ENCODE results near the gene TRDN.

Gene TRDN, protein sequence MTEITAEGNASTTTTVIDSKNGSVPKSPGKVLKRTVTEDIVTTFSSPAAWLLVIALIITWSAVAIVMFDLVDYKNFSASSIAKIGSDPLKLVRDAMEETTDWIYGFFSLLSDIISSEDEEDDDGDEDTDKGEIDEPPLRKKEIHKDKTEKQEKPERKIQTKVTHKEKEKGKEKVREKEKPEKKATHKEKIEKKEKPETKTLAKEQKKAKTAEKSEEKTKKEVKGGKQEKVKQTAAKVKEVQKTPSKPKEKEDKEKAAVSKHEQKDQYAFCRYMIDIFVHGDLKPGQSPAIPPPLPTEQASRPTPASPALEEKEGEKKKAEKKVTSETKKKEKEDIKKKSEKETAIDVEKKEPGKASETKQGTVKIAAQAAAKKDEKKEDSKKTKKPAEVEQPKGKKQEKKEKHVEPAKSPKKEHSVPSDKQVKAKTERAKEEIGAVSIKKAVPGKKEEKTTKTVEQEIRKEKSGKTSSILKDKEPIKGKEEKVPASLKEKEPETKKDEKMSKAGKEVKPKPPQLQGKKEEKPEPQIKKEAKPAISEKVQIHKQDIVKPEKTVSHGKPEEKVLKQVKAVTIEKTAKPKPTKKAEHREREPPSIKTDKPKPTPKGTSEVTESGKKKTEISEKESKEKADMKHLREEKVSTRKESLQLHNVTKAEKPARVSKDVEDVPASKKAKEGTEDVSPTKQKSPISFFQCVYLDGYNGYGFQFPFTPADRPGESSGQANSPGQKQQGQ
- total RNA-seq: 0 reads per million in 2 donors

DNA sequence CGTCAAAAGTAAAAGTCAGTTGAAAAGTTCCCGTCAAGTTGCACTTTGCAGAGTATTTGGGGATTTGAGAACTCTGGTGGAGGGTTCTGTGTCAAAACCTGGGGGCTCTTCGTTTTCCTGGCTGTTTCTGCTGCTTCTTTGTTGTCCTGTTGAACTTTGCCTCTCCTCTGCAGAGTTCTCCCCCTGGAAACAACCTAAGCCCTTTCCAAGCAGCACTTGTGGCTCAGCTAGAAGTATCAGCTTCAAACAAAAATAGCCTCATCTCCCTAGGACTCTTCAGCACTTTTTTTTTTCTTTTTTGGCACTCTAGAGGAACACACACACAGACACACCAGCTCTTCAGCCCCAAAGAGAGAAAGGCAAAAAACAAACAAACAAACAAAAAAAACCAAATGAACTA, at the start of gene TRDN:
TRDN (minus strand) TSS at position 169 of the 400 bp plus-strand sequence. CDS start 175 bp downstream, outside the sequence.
- no peak for DNase-seq

DNA sequence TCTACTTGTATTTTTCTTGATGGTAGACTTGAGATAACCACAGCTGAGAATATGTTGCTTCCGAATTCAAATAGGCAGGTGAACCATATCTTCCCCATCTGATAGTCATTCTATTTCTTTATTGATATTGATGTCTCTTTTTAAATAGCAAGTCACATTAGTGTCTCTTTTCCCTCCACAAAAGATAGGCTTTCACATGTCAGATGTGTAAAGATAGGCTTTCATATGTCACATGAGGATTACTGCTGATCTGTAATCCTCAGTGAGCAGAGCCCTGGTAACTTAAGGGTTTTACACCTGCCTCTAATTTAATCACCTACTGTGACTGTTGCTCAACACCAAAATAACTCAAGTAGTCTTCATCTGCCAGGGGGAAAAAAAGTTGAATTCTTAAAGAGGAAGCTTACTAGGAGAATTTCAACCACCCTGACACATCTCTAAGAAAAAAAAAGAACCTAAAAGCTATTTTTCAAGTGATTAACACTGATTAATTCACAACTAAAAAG, 45.3 kb upstream of the TRDN start:
- DNase-seq: no peak

DNA sequence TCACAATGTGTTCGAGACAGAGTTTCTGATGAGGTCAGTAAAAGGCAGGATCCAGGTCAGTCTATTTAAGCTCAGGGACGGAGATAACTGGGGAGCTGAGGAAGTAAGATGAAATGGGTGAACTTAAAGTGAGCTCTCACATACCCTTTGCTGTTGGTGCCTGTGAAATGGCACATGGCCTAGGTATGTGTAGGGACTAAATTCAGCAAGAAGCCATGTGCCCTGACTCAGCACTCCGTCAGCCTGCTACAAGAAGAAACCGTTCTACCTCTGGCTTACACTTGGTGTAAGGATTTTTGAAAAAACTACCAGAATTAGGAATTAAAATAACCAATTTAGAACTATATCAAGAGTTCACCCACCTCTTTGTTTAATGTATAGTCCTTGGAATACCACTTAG, 41.1 kb upstream of the TRDN start:
- DNase-seq: no peak

DNA sequence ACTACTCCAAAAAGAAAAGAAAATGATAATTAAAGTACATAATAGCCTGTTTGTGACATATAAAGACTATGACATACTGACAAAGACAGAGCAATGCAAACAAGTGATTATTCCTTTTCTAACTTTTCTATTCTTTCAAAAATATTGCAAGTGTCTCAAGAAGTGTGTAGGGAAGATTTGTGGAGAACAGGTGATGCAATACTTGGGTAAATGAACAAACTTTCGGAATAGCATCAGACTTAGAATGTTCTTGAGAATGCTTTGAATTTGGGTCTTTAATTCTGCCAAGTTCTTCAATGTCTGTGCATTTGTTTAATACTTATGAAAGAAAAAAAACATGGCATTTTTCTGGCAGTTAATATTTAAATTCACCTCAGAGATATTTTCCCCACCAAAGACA, 40.0 kb upstream of the TRDN start:
- DNase-seq: no peak

DNA sequence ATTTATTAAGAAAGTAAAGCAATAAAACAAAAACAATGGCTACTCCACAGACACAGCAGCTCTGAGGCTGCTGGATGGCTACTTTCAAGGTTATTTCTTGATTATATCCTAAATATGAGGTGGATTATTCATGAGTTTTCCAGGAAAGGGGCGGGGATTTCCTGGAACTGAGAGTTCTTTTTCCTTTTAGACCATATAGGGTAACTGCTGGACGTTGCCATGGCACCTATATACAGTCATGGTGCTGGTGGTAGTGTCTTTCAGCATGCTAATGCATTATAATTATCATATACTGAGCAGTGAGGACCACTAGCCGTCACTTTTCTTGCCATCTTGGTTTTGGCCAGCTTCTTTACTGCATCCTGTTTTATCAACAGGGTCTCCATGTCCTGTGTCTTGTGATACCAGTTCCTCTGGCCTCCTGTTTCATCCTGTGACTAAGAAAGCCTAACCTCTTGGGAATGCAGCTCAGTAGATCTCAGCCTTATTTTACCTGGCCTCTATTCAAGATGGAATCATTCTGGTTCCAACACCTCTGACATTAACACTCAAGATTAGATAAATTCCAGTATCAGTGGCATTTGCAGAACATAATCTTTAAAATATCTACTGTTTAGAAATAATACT, 32.3 kb upstream of the TRDN start:
- DNase-seq: no peak

DNA sequence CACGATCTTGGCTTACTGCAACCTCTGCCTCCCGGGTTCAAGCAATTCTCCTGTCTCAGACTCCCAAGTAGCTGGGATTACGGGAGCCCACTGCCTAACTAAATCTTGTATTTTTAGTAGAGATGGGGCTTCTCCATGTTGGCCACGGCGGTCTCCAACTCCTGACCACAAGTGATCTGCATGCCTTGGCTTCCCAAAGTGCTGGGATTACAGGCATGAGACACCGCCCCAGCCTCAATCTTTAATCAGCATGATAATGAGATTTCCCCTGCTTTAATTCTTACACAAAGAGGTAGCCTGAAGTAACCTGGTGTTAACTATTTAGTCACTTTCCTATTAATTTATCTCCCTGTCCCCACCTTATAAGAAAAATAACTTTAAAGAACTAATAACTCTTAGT, 31.3 kb upstream of the TRDN start:
- DNase-seq: no peak

DNA sequence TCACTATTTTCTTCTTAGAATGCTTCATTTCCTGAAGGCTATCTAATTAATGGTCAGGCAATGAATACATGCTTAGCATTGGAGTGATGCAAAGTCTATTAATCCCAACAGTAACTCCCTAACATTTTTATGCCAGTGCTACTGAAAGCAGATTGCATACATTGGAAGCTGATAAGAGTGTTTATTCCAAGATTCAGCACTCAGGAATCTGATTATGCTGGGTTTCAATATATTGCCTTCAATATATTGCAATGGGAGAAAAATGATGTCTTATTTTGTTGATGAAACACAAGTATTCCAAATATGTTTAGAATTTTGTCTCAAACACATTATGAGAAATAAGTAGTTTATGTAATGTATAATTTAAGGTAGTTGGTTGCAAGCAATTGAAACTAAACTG, 26.7 kb upstream of the TRDN start:
- DNase-seq: no peak

DNA sequence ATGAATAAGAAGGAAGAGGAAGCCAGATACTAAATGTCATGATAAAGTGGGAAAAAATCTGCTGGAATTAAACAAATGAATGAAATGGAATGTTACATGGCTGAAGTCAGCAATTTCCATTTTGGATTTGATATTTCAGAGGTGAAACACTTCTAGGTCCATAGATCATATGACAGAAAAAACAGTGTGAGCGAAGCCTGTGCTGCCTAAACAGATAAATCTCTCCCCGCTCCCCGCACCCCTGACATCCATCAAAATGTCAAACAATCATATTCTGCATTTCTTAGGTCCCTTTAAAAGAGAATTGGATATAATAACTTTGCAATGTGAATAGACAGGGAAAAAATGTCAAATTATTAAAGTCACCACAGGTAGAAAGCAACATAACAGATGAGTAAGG, 26.0 kb upstream of the TRDN start:
- DNase-seq: no peak

DNA sequence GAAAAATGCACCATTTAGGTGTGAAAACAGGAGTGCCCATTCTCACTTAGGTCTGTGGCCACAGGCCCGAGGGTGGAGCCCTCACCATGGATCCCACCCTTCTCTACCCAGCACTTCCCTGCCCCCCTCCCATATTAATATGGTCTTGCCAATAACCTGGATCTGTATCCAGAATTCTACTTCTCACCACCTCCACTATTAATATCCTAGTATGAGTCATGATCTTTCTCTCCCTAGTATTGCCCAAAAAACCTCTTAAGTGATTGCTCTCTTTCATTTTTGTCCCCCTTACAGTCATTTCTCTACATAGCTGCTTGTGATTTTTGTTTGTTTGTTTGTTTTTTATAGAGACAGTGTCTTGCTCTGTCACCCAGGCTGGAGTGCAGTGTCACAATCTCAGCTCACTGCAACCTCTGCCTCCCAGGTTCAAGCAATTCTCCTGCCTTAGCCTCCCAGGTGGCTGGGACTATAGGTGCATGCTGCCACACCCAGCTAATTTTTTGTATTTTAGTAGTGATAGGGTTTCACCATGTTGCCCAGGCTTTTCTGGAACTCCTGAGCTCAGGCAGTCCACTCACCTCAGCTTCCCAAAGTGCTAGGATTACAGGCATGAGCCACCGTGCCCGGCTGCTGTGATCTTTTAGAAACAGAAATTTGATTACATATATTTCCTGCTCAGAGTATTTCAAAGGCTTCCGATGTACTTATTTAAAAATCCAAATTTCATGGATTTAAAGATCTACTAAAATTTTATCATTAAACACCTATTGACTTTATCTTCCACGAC, 24.5 kb upstream of the TRDN start:
- DNase-seq: no peak

DNA sequence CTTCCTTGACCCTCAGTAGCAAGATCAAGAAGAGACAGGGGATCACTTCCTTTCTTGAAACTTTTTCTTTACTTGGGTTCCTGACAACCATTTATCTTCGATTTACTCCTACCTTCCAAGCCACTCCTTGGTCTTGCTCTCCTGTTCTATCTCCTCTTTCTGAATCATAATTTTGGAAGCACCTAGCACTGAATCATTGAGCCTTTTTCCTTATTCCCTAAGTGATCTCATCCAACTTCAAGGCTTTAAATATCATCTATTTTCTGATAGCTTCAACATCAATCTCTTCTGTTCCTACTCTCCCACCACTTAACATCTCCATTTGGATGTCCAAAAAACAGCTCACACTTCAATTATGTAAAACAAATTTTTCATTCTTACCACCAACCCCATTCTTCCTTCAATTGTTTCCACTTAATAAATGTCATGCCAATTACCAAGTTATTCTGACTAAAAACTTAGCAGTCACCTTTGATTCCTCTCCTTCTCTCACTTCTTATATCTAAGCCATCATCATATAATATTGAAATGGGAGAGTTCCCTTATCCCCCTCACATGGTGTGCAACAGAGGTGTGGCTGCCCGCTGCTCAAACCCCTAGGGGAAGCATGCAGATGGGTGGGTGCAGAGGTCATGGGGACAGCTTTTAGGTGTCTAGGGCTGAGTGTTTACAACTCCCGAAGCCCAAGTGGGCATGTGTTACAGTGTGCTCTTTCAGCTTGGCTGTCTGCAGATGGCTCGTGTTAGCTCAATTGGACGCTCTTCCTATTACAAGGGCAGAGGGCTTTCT, 23.4 kb upstream of the TRDN start:
- DNase-seq: no peak

DNA sequence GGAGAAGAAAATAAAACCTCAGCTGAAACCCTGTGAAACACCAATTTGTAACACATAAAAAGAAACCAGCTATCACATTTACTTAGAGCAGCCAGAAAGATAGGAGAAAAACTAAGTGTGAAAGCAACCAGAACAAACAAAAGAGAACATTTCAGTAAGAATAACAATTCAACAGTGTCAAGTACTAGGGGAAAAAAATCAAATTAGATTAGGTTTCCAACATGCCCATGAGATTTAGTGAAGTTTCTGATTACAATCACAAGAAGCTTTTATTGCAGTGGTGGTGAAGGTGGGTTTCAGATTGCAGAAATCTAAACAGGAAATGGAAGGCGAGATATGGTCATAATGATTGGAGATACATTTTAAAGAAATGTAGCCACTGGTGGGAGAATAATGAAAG, 22.1 kb upstream of the TRDN start:
- DNase-seq: no peak

DNA sequence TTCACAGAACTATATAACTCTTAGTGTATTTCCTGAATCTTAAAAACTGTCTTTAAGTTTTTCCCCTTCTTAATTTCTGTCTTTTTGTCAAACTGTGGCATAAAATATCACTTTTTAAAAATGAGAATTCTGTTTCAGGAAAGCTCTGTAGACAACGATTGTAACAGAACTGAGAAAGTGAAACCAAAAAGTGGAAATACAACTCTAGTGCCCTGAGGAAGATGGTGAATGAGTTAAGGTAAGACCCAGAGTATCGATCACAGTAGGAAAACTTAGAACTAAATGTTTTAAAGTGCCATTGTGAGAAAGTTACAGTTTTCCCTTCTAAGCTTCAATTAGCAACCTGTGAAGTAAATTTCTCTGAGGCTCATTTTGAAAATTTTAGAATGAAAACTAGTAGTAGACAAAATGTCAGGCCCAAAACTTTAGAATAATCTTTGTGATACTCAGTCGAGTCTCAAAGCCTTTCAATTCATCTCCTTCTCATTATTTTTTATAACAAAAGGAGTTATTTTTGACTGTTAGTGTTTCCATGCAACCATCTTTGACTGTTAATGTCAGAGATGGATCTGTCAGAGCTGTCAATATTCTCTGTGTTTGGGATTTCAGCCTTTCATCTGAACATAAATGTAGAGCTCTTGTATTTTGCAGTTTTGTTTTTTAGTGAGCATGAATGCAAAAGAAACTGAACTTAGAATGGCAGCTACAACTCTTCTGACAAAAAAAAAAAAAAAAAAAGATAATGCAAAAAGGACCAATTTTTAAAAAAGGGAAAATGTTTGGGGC, 19.0 kb upstream of the TRDN start:
- no peak for DNase-seq

DNA sequence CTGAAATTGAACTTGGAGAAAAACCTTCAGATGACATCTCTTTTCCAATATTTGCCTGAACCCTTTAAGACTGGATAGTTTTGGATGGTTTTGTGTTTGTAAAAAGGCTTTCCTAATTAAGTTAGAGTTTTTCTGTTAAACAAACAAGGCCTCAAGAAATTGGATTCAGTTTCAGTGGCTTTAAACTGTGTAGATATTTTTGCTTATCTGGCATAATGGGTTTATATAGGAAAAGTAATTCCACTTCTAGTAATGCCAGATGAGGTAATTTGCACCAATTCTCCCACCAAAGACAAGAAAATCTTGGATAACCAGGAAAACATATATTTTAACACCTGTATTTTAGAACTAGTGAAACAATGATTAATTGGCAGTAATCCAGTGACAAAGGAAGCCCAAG, 12.0 kb upstream of the TRDN start:
- DNase-seq: no peak

DNA sequence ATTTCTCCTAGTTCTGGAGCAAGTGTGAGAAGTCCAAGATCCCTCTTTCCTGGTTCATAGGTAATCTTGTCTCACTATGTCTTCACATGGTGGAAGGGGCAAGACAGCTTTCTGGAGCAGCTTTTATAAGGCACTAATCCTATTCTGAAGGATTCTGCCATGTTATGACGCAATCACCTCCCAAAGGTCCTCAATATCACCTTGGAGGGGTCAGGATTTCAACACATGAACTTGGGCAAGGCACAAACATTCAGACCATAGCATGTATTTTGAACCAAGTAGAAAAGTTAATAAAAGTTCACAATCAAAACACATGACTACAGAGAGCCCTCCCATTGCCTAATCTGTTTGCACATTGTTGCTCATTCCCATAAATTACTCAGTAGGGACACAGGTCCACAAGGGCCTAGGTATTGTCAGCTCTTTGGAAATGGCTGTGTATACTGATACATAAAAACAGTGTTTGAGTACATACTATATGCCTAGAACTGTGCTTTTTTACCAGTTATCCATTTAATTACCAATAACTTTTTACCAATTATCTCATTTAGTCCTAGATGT, 11.3 kb upstream of the TRDN start:
- DNase-seq: no peak

DNA sequence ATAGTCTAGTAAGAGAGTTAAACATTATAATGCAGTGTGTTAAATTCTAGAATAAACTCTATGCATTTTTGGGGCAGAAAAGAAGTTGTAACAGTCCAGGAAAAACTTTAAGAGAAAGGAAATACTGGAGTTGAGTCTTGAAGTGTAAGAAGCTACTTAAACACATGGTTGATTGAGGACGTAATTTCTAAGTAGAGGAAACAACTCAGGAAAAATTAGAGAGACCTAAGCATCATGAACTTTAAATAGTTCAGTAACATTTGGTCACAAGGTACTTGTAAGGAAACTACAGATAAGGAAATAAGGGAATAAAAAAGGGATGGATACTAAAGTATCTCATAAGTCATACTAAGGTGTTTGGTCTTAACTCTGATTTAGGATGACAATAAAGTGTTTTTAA, 4.7 kb upstream of the TRDN start:
- no peak for DNase-seq

DNA sequence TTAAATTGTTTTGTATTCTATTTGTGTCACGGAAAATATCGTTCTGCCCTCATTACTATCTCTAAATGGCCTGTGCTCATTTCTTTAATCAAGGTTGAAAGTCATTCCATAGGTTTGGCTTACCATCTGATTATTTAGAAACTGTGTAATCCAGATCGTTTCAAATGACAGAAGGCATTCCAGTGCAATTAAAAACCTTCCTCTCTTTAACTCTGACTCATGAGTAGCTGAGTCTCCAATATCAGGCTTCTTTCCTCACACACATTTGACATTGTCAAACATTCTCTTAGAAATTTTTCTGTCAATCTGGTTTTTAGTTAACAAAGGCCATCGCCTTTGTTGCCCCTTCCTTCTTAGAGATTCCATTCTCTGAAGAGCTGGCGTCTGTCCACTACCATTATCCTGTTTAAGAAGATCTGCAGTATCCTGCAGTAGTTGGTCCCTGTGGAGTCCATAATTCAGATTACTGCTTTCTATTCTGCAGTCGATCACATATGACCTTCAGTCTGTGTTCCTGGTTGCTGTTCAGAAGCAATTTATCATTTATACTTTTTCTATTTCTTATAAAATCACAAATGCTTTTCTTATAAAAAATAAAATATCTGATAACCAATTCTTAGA, 3.9 kb upstream of the TRDN start:
- no peak for DNase-seq

DNA sequence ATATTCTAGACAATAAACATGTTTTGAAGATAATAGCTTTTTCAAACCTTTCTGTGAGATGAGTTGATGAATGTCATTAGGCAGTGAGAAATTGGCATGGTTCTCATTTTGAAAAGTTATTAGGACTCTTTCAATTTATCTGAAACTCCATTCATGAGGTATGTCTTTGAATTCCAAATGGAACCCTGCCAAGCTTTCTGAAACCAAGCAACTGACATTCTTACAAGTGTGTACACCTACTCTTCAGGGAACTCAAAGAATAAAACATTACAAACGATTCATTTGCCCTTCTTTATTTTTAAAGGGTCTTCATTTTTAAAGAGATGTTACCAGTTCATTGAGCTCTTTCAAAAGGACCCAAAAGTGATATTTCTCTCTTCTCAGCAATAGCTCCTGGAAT, 2.1 kb upstream of the TRDN start:
- DNase-seq: no peak

DNA sequence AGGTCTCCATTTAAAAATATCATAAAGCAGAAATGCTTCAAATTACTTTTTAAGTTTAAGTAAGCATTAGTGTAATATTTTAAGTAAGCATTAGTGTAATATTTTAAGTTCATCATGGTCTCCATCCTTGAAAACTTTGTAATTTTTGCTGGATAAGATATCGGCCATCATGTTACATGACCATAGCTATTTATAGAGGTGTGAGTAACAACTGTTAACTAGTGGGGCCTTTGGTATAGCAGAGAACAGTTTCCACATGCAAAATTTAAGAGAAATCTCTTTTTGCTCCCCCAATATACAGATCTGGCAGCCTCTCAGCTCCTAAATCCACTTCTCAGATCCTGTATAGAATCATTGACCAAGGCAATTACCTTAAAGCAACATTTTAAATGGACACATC, 468 bp downstream of the TRDN start:
- DNase-seq: no peak

DNA sequence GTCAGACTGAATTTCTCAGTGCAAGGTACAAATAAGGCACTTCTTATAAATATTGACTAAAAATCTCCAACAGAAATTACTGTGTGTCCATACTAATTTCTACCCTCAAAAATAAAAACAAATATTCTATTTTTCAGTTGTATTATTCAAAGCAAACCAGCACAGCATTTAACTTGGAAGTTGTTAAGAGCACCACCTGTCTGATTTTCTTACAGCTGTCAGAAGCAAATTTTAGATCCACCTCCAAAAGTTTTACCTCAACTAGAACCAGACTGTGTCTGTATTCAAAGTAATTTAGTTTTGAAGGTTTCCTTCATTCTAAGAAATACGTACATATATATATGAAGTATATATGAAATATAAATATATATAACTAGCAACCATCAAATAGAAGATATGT, 1.2 kb downstream of the TRDN start:
- no peak for DNase-seq

DNA sequence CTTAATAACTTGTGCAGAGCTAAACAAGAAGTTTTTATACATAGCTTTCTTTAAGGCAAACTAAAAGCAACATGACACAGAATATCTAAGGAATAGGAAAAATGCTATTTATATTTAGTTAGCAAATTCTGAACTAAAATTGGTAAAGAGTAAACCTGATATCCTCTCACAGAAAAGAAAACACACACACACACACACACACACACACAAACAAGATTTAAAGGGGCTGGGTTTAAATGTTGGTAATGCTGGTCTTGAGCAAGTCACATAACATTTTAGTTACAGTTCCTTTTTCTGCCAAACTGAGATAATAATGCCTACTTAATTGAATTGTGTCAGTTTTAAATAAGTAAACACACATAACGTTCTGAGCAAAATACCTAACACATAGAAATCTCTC, 1.6 kb downstream of the TRDN start:
- no peak for DNase-seq
